ENCODE measurements around the gene NEBL.

Gene NEBL

GRCh38 chr10:20903635-20904390, 6.7 kb upstream of the NEBL start:
- DNase-seq = no peak

DNA sequence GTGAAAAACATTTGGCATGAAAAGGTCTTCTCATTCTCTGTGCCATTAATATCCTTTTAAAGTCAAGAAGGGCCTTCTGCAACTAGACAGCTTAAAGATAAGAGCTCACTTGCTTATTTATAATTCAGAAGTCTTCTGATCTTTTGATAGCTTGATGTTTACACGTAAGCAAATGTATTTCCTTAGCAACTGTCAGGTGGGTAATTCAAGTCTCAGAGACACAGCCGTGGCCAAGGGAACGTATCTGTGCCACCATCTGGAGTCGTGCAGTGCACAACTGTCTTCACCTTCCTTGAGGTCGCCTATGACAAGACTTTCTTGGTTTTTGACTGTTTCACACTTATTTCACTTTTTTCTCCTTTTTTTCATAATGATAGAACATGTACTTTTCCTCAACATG, 4.0 kb upstream of the NEBL start:
- no peak for DNase-seq

DNA sequence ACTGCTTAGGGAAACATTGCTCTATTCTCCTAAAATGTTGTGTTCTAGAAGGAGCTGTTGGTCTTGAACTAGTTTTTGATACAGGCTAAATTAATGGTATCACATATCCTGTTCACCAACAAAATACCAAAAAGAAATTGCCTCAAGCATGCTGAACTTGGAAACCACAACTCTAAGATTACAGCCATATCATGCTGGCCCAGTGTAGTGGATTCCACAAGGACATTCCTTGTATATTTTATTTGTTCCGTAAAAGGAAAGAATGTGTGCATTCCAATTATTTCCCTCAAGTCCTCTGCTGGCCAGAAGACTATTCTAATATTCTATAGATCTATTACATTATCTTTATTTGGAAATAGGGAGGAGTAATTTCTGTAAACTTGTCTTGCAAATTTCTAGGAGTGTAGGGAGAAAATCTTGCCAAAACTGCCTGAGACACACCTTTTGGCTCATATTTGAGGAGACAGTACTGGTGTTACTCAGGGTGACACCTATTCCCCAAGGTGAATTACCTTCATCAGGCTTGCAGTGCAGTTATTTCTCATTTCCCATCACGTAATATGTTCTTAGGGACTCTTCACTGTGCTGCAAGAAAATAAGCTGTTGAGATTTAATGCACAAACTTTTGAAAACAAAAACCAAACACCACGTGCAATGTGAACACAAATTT, 1.9 kb upstream of the NEBL start:
- DNase-seq = no peak

- no peak for DNase-seq
Measured at GRCh38 chr10:20893297-20893696, 3.8 kb downstream of the NEBL start.

- DNase-seq = no peak
Measured at GRCh38 chr10:20892796-20893195, 4.3 kb downstream of the NEBL start.

GRCh38 chr10:20892011-20892585, 5.0 kb downstream of the NEBL start:
- DNase-seq = no peak

GRCh38 chr10:20891338-20891714, 5.8 kb downstream of the NEBL start:
- DNase-seq = no peak

DNA sequence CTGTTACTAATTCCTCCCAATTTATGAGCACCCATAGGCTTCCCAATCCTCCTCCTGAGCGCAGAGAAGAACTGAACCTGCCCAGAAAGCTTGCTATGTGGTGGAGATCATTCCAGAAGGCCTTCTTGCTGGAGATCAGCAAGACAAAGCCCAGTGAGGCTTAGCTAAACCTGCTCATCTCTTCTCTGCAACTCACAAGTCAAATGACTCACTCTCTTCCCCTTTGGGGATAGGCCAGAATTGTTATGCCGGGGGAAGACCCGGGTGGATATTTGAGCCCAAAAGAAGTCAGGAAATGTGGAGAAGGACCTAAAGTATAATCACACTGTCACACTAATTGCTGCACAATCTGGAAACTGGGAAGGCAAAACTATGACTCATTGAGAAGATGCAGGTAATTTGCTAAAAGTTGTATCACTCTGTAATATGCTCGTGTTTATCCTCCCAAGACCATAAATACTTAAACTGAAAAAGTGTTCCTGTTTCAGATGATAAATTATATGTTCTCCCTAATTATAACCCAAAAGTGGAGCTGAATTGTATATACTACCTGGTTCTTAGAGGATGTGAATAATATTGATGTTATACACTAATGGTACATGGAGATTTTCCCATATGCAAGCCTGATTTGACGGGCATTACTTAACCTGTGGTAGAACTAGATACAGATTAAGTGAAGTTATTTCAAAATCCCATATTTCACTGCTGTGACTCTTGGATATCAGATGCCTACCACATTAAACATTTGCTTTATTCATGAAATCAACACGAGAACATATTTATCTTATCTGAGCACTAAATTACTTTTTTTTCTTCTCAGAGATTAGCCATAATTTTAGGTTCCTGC, 6.4 kb downstream of the NEBL start:
- no peak for DNase-seq

DNA sequence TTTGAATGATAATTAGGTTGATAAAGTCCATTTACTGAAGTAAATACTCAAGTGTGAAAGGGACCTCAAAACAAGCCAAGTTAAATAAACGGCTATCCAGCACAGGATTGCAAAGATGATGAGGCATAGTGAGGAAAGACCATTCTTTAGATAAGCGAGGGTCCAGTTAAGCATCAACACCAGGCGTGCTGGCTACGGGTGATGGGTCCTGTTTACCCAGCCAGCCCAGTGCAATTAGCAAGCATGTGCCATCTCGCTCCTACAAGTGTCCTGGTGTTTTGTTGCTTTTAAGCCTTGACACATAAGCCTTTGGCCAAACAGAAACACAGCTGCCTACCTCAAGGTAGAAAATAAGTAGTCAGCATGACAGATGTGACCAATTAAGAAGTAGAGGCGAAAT, 7.1 kb downstream of the NEBL start:
- DNase-seq = peak; percentile 16

DNA sequence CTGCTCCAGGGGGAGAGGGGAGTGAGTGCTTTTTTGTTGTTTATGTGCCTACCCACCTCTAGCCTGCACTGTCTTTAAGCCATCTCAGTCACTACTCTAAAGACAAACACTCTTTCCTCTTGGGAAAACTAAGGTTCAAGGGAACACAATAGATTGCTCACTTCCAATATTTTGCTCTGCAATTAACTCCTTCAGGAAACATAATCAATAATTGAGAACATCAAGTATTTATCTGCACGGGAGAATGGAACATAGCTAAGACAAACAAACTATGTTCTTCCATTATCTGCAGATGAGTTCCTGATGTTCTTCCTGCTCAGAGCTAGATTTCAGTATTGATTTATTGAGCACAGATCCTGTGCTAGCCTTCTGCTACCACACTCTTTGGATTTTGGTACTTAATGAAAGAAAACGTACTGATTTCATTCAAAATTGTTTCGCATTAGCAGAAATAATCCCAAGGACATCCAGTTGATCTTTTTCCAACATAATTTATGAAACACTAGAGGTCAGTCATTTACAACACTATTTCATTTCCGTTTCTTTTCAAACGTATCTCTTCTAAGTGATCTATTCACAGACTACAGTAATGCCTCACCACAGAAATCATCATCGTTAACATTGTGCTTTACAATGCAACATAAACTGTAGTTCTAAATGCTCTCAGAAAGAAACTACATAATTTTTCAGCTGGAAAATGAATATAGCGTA, 8.3 kb downstream of the NEBL start:
- no peak for DNase-seq

DNA sequence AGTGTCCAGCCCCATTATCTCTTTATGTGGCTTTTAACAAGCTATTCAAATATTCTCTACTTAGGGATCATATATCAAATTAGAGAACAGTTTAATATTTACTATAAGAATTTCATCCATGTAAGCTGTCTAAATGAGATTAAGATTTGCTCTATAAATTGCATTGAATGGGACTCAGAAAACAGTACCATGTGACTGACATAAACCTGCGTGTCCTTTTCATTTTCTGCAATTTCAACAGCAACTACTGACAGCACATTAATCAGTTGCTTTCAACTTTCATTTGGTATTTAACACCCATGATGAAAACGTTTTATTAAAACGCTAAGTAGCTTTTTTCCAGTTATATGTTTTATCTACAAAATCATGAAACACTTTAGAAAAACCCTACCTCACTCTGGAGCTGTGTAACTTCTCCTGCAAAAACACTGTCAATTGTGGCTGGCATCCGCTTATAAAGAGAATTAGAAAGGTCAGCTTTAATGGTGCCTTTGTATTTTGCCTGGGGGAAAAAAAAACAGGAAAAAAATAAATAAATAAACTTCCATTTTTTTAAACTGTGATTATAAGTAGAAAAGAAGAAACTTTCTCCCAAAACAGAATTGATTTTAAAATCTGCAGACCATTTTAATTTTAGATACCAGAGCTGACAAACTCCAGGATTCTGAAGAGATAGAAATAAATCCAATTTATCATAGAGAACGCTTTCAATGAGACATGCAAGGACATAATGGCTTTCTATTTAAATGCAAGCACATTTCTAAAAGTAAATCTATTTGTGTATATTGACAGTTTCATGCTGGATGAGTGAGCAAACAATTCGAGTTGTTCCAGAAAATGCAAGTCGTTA, 9.2 kb downstream of the NEBL start:
- DNase-seq = no peak

GRCh38 chr10:20885678-20886077, 11.4 kb downstream of the NEBL start:
- DNase-seq = peak; percentile 8

DNA sequence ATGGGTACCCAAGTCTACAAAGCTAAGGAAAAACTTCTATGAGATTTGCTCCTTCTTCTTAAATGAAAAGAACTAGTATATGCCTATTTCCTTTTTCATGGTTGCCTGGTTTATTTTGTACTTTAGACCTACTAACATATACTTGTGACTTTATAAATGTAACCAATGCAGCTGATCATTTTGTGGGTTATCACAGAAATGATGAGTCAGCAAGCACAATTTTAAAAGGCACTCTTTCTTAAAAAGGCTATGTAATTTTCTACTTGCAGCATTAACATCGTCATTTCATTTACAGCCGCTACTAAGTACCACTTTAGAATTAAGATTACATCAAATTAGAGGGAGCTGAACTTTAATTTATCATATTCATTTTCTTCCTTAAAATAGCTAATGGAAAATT, 13.6 kb downstream of the NEBL start:
- no peak for DNase-seq

DNA sequence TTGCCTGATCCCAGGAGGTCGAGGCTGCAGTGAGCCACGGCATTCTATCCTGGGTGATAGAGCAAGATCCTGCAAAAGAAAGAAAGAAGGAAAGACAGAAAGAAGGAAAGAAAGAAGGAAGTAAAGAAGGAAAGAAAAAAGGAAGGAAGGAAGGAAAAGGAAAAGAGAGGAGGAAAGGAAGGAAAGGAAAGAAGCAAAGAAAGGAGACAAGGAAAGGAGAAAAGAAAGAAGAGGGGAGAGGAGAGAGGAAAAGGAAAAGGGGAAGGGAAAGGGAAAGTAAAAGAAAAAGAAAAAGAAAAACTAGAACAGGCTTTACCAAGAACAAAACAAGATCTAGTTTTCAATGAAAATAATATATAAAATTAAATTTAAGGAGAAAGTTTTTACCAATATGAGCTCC, 15.0 kb downstream of the NEBL start:
- no peak for DNase-seq

- DNase-seq = no peak
Measured at GRCh38 chr10:20879136-20879535, 18.0 kb downstream of the NEBL start.

- DNase-seq = no peak
Measured at GRCh38 chr10:20877986-20878983, 18.8 kb downstream of the NEBL start.

- no peak for DNase-seq
Measured at GRCh38 chr10:20877554-20877953, 19.6 kb downstream of the NEBL start.

DNA sequence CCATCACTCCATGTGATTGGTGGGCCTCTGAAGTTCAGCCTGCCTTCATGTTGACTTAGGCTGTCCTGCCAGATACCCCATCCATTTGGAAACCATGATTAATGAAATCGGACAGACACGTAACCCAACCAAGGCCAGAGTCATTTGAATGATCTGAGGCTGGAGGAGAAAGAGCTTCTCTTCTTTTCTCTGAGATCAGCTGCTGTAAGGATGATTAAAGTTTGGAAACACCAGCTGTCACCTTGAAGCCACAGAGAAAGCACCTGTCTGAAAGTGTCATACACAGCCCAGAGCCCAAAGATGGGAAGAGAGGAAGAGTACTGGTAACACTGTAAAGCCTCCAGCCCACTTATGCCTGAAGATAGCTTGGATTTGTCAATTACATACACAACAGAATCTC, 22.9 kb downstream of the NEBL start:
- DNase-seq = no peak

GRCh38 chr10:20871970-20872369, 25.1 kb downstream of the NEBL start:
- peak; percentile 86 for DNase-seq

DNA sequence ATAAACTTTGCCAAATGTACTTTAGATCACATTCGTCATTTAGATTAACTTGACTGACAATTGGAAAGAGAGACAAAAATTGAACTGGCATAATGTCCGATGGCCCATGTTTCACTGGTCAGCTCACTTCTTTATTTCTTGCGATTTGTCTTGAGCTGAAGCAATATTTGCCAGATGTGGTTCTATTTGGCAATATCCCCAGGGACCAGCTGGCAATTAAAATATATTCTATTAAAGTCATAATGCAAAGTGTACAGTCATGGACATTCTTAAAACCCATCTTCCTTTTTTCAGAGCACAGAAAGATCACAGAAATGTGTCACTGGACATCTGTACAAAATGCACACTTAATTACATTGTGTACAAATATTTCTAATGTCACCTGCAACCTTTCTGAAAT, 26.3 kb downstream of the NEBL start:
- DNase-seq = no peak

DNA sequence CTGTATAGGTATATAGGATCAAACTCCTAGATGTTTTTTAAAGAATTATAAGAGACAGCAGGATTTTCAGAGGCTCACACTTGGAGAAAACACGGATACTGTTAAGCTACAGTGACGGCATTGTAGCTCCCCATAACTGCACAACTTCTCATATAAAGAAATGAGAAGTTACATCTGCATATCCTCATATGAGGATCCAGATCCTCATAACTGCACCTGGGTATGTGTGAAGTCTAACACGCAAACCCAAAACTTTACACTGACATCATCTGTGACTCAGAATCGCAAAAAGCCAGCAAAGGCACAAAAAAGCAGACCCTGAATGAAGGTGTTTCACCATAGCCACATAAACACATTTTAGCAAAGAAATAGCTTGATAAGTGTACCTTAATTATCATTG, 34.1 kb downstream of the NEBL start:
- no peak for DNase-seq

All from NCI-H2081 treated with DMSO at 0.1 percent for 48 hours (cell line).